ENCODE data around the gene R3HDM4.

R3HDM4 gene

GRCh38 chr19:932648-933552 lies 19.9 kb upstream of the R3HDM4 start:
- no peak for DNase-seq (ENCODE audit: low read depth in 2 of 2, low spot score in 1 of 2)

GRCh38 chr19:931860-932647 lies 19.0 kb upstream of the R3HDM4 start:
- no peak for DNase-seq (ENCODE audit: low read depth in 2 of 2, low spot score in 1 of 2)

DNA sequence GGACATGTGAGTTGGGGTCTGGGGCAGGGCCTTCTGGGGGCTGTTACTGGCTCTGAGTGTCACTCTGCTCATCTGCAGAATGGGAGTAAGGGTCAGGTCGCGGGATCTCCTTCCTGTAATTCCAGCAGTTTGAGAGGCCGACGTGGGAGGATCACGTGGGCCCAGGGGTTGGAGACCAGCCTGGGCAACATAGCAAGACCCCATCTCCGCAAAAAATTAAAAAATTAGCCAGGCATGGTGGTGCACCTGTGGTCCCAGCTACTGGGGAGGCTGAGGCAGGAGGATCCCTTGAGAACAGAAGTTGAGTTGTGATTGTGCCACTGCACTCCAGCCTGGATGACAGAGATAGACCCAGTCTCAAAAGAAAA lies 16.9 kb upstream of the R3HDM4 start:
- DNase-seq (ENCODE audit: low read depth in 2 of 2, low spot score in 1 of 2): no peak

- no peak for DNase-seq (ENCODE audit: low read depth in 2 of 2, low spot score in 1 of 2)
These were observed 16.3 kb upstream of the R3HDM4 start for GRCh38 chr19:929203-929890.

- no peak for DNase-seq (ENCODE audit: low read depth in 2 of 2, low spot score in 1 of 2)
These were observed 15.6 kb upstream of the R3HDM4 start for GRCh38 chr19:928471-929202.

- no peak for DNase-seq (ENCODE audit: low read depth in 2 of 2, low spot score in 1 of 2)
These were observed 14.9 kb upstream of the R3HDM4 start for GRCh38 chr19:927780-928401.

GRCh38 chr19:927351-927779 lies 14.3 kb upstream of the R3HDM4 start:
- no peak for DNase-seq (ENCODE audit: low read depth in 2 of 2, low spot score in 1 of 2)

DNA sequence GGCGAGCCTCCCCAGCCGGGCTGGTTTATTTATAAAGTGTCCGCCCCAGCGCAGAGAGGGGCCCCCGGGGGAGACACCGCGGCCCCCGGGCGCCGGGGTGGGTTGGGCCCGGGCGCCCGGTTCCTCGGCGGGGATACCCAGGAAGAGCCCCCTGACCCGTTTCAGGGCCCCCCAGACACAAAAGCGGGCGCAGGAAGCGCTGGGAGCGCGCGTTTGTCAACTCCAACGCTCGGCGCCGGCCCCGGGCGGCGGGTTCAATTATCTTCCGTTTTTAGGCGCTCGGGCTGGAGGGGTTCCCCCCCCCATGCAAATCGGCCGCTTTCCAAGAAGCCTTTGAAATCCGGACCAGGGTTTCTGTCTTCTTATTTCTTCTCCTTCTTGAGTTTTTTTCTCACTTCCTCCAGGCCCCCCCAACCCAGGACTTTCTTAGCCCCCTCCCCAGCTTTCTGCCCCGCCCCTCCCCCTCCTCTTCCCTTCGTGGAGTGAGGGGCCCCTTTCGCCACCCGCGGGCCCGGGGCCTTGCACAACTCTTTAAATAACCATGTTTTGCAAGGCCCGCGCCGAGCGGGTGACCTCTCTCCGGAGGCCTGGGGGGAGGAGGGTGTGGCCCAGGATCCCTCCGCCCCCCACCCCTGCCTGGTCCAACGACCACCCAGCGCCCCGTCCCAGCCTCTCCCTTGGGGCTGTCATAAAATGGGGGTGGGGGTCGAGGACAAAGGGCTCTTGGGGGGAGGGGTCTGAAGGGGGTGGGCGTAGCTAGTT lies 13.8 kb upstream of the R3HDM4 start:
- no peak for DNase-seq (ENCODE audit: low read depth in 2 of 2, low spot score in 1 of 2)

DNA sequence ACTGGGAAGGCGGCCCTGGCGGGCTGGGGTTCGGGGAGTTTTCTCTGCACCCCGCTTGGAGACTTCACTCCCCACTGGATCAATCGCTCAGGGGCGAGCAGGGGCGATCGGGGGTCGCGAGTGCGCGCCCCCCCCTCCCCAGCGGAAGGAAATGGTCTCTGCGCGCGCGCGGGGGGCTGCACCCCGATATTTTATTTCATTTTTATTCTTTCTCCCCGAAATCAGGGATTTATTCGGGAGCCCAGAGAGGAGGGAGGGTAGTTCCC lies 13.2 kb upstream of the R3HDM4 start:
- DNase-seq (ENCODE audit: low read depth in 2 of 2, low spot score in 1 of 2): no peak

- peak; percentile 45 to 60 for DNase-seq (ENCODE audit: low read depth in 2 of 2, low spot score in 1 of 2)
These were observed 12.7 kb upstream of the R3HDM4 start, which contains the start of gene ARID3A for GRCh38 chr19:925526-926322. TSS of gene ARID3A (plus strand) at chr19:926035. CDS start at chr19:929529, 3,494 bp downstream.

- no peak for DNase-seq (ENCODE audit: low read depth in 2 of 2, low spot score in 1 of 2)
These were observed 12.1 kb upstream of the R3HDM4 start for GRCh38 chr19:925087-925525.

DNA sequence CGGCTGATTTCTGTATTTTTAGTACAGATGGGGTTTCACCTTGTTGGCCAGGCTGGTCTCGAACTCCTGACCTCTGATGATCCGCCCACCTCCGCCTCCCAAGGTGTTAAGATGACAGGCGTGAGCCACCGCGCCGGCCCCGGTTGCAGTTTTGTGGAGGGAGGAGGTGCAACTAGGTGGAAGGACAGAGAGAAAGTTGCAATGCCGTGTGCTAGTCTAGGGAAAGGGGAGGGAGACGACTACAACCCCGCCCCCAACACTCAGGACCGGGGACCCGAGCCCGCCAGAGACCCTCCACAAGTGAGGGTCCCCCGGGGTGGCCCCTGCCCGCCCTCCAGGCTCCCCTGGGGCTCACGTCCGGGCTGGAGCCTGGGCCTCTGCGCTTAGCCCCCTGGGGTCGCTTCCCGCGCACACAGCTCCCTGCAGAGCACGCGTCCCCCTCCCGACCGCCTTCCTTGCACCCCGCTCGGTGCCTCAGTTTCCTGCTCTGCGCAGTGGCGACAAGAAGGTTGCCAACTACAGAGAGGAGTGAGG lies 11.6 kb upstream of the R3HDM4 start:
- no peak for DNase-seq (ENCODE audit: low read depth in 2 of 2, low spot score in 1 of 2)

DNA sequence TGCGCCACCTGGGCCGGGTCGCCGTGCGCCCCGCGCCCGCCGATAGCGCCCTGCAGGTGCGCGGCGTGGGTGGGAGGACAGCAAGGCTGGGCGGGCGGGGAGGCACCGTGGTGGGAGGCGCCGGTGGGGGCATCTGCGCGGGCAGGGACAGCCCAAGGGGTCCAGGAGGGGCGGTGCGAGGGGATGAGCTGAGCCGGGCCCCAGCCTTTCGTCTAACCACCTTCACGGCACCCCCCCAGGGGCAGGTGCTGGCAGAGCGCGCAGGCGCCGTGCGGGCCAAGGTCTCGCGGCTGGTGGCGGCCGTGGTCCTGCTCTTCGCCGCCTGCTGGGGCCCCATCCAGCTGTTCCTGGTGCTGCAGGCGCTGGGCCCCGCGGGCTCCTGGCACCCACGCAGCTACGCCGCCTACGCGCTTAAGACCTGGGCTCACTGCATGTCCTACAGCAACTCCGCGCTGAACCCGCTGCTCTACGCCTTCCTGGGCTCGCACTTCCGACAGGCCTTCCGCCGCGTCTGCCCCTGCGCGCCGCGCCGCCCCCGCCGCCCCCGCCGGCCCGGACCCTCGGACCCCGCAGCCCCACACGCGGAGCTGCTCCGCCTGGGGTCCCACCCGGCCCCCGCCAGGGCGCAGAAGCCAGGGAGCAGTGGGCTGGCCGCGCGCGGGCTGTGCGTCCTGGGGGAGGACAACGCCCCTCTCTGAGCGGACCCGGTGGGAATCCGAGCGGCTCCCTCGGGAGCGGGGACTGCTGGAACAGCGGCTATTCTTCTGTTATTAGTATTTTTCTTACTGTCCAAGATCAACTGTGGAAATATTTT lies 7.2 kb upstream of the R3HDM4 start:
- no peak for DNase-seq (ENCODE audit: low read depth in 2 of 2, low spot score in 1 of 2)

GRCh38 chr19:919199-920050 lies 6.4 kb upstream of the R3HDM4 start:
- no peak for DNase-seq (ENCODE audit: low read depth in 2 of 2, low spot score in 1 of 2)

GRCh38 chr19:918481-919198 lies 5.6 kb upstream of the R3HDM4 start:
- no peak for DNase-seq (ENCODE audit: low read depth in 2 of 2, low spot score in 1 of 2)

- no peak for DNase-seq (ENCODE audit: low read depth in 2 of 2, low spot score in 1 of 2)
These were observed 5.1 kb upstream of the R3HDM4 start for GRCh38 chr19:918152-918437.

Data from stimulated activated CD8-positive, alpha-beta memory T cell treated with anti-CD3 and anti-CD28 coated beads, Interleukin-4, amount 100 ng/mL, for 4 hours (primary cell).